Prostate gland (tissue), 2 donors: ENCODE measurements around the gene TBCEL. TPM values are rescaled to one million over a fixed set of nuclear protein-coding genes. Genes with fewer than 3 reads are reported as not detected.

Source experiments
- DNase-seq: peaks from one replicate; pipeline ENCODE4 v3.0.0-alpha.2; 2019; ENCODE audit warnings: low spot score
- H3K27ac ChIP-seq, 2 donors: fragments of 200-600 bp; sonication (generic); 2 replicates each; pipeline ENCODE4 v1.5.1; 2017 to 2019
- H3K27me3 ChIP-seq: fragments of 200-600 bp; sonication (generic); replicated peaks from 2 replicates; pipeline ENCODE4 v1.5.1; 2019; ENCODE audit not compliant: insufficient read depth
- H3K36me3 ChIP-seq, 2 donors: fragments of 200-600 bp; sonication (generic); 1 replicate in 1 of 2; 2 replicates in 1 of 2; pipeline versions ENCODE4 v1.5.1 to v1.8.1; 2017 to 2019
- H3K4me1 ChIP-seq: fragments of 200-600 bp; sonication (generic); replicated peaks from 2 replicates; pipeline ENCODE4 v1.5.1; 2019
- H3K4me3 ChIP-seq, 2 donors: fragments of 200-600 bp; sonication (generic); 2 replicates each; pipeline ENCODE4 v1.5.1; 2017 to 2019
- H3K9me3 ChIP-seq: fragments of 200-600 bp; sonication (generic); 2 replicates; pipeline ENCODE4 v1.5.1; 2017
- CTCF ChIP-seq, 4 experiments: fragments of 200-600 bp in 2 of 4; fragments of 450-650 bp in 2 of 4; sonication (generic) in 2 of 4; IDR thresholded peaks; 1 replicate in 3 of 4; 2 replicates in 1 of 4; pipeline ENCODE4 v1.5.1; 2016 to 2019; ENCODE audit warnings: antibody characterized with exemption in 4 of 4, mild to moderate bottlenecking in 2 of 4, moderate library complexity in 2 of 4
- POLR2A ChIP-seq: fragments of 450-650 bp; IDR thresholded peaks from one replicate; pipeline ENCODE4 v1.6.1; 2016; ENCODE audit warnings: antibody characterized with exemption, mild to moderate bottlenecking
- POLR2AphosphoS5 ChIP-seq: sonication (generic); formaldehyde crosslinking; IDR thresholded peaks from one replicate; pipeline ENCODE4 v1.6.1; 2017; ENCODE audit warnings: antibody characterized with exemption
- WGBS: methylation state at CpG from one replicate; pipeline ENCODE4 v1.1.5; 2018; 5-methylcytosine and 5-hydroxymethylcytosine counted together
- intact Hi-C: fragments of 100-400 bp; cut with DNase I; formaldehyde crosslinking; loops from one replicate; pipeline ENCODE4 v1.14.2; 2022
- total RNA-seq, 2 donors: library from RNA; depleted of rRNA; stranded (reverse); fragments of >200 nt; gene quantifications; one replicate each; pipeline ENCODE4 v1.1.0, GENCODE V29; 2016

Gene TBCEL
- total RNA-seq, 2 donors from 2014 or later, result 21.9 to 34.4 TPM

GRCh38 chr11:121129362-121130340 is 105.7 kb downstream of the TBCEL start:
- TF ChIP-seq POLR2AphosphoS5, result no peak
- no peak for TF ChIP-seq CTCF (IDR thresholded peaks at IDR 0.05)
- TF ChIP-seq POLR2A, result no peak
- Histone ChIP-seq H3K4me3 (no peak overlapping the region), H3K4me1 (no peaks in the 10 kb centered on the region), H3K36me3 (no peaks in the 10 kb centered on the region), H3K27ac (no peak overlapping the region), H3K9me3 (no peaks in the 10 kb centered on the region), H3K27me3 (no peaks in the 10 kb centered on the region)
- intact Hi-C loops, result no loop called here
- DNase-seq, result no peak
- WGBS, result 96% methylated on average over 29 of the region's 29 CpGs

- no peak for DNase-seq
- 90% methylated on average over 6 of the region's 6 CpGs for WGBS
- Histone ChIP-seq H3K9me3 (no peaks in the 10 kb centered on the region), H3K27ac (no peak overlapping the region), H3K27me3 (no peaks in the 10 kb centered on the region), H3K4me3 (no peak overlapping the region), H3K36me3 (no peaks in the 10 kb centered on the region), H3K4me1 (no peaks in the 10 kb centered on the region)
- no peak for TF ChIP-seq POLR2A
- no peak for TF ChIP-seq CTCF (IDR thresholded peaks at IDR 0.05)
- TF ChIP-seq POLR2AphosphoS5, result no peak
- intact Hi-C loops, result no loop called here
These were observed 107.8 kb downstream of the TBCEL start for GRCh38 chr11:121131656-121132055.

- H3K27me3 ChIP-seq, result no peaks in the 10 kb centered on the region
- no peaks in the 10 kb centered on the region for H3K4me1 ChIP-seq
- H3K27ac ChIP-seq, result no peak overlapping the region
- no peak for TF ChIP-seq CTCF (IDR thresholded peaks at IDR 0.05)
- no peak for TF ChIP-seq POLR2AphosphoS5
- TF ChIP-seq POLR2A, result no peak
- DNase-seq, result no peak
- H3K4me3 ChIP-seq, result no peak overlapping the region
- WGBS, result 71% methylated on average over 13 of the region's 13 CpGs
- H3K9me3 ChIP-seq, result no peaks in the 10 kb centered on the region
- intact Hi-C loops, result no loop called here
- H3K36me3 ChIP-seq, result no peaks in the 10 kb centered on the region
These were observed 108.5 kb downstream of the TBCEL start for GRCh38 chr11:121132211-121132976.

- Histone ChIP-seq H3K4me1 (no peaks in the 10 kb centered on the region), H3K27ac (no peak overlapping the region), H3K4me3 (no peak overlapping the region), H3K36me3 (no peaks in the 10 kb centered on the region), H3K27me3 (no peaks in the 10 kb centered on the region), H3K9me3 (no peaks in the 10 kb centered on the region)
- no peak for TF ChIP-seq POLR2AphosphoS5
- no peak for TF ChIP-seq CTCF (IDR thresholded peaks at IDR 0.05)
- TF ChIP-seq POLR2A, result no peak
- no peak for DNase-seq
- intact Hi-C loops, result no loop called here
- 71% methylated on average over 10 of the region's 10 CpGs for WGBS
These were observed 110.9 kb downstream of the TBCEL start for GRCh38 chr11:121134741-121135312.
